Measurements from ENCODE around the gene ZNF90. TPM values are rescaled to one million over a fixed set of nuclear protein-coding genes. Genes with fewer than 3 reads are reported as not detected.
A peak's percentile ranks its signal among the peaks of the same experiment; 100 is the strongest.
"Not testable (repeated sequence)": the region's sequence is repeated elsewhere in the genome, so short reads cannot be mapped to it uniquely, and the experiment has no call there.

ZNF90 gene
- total RNA-seq, 2 donors from 2014 or later, result 113 to 174 TPM

DNA sequence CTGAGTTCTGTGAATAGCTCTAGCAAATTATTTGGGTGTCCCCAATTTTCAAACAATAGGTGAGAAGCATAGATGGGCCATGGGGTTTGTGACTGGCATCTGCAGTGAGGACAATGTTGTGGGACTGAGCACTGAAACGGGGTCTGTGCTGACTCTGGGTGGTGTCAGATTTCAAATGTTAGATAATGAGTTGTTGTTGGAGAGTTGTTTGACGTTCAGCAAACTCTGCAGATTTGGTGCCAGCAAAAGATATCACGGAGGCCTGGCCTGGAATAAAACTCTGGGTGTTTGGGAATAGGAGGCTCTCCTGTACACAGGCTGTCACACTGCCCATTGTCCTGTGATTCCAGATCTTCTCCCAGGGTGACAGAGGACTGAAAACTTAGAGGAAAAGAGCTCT lies 2.9 kb downstream of the ZNF90 start:
- peaks cover 52% of the 10 kb centered on the region for H3K36me3 ChIP-seq (ENCODE audit: control insufficient read depth, insufficient read depth, low read length)
- H3K9me3 ChIP-seq (ENCODE audit: control insufficient read depth, low read length), result peaks cover 35% of the 10 kb centered on the region
- TF ChIP-seq, protein P1, sequence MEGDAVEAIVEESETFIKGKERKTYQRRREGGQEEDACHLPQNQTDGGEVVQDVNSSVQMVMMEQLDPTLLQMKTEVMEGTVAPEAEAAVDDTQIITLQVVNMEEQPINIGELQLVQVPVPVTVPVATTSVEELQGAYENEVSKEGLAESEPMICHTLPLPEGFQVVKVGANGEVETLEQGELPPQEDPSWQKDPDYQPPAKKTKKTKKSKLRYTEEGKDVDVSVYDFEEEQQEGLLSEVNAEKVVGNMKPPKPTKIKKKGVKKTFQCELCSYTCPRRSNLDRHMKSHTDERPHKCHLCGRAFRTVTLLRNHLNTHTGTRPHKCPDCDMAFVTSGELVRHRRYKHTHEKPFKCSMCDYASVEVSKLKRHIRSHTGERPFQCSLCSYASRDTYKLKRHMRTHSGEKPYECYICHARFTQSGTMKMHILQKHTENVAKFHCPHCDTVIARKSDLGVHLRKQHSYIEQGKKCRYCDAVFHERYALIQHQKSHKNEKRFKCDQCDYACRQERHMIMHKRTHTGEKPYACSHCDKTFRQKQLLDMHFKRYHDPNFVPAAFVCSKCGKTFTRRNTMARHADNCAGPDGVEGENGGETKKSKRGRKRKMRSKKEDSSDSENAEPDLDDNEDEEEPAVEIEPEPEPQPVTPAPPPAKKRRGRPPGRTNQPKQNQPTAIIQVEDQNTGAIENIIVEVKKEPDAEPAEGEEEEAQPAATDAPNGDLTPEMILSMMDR (conservative IDR thresholded peaks at IDR 0.05), result no peak
- Mint-ChIP-seq H3K4me3 (peak overlapping the region; percentile 99), H3K4me1 (peaks cover 43% of the 10 kb centered on the region), H3K27ac (peak overlapping the region; percentile 89), H3K36me3 (ENCODE audit: low read depth) (peaks cover 53% of the 10 kb centered on the region), H3K27me3 (ENCODE audit: insufficient read depth) (no peaks in the 10 kb centered on the region), H3K9me3 (peaks cover 17% of the 10 kb centered on the region)
- WGBS, 2 experiments (ENCODE audit: insufficient coverage in 1 of 2, insufficient read length in 1 of 2), result 38 to 48% methylated on average over 3 of the region's 3 CpGs
- no peak overlapping the region for H3K27ac ChIP-seq (ENCODE audit: low read depth, low read length)
- DNase-seq, result no peak
- H3K4me3 ChIP-seq (ENCODE audit: low read length), result peak overlapping the region; percentile 87
- peak overlapping the region; percentile 89 for H3K9ac ChIP-seq (ENCODE audit: extremely low read depth, low read length, poor library complexity, severe bottlenecking)
- no peaks in the 10 kb centered on the region for H3K27me3 ChIP-seq (ENCODE audit: control insufficient read depth, insufficient read depth, low read length, poor library complexity, severe bottlenecking)
- peaks cover 3% of the 10 kb centered on the region for H3K4me1 ChIP-seq (ENCODE audit: control insufficient read depth, insufficient read depth, low read length)

DNA sequence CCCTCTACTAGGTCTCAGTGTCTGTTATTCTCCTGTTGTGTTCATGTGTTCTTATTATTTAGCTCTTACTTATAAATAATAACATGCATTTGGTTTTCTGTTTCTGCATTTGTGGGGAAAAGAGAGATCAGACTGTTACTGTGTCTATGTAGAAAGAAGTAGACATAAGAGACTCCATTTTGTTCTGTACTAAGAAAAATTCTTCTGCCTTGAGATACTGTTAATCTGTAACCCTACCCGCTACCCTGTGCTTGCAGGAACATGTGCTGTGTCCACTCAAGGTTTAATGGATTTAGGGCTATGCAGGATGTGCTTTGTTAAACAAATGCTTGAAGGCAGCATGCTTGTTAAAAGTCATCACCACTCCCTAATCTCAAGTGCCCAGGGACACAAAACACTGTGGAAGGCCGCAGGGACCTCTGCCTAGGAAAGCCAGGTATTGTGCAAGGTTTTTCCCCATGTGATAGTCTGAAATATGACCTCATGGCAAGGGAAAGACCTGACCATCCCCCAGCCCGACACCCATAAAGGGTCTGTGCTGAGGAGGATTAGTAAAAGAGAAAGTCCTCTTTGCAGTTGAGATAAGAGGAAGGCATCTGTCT lies 4.5 kb downstream of the ZNF90 start:
- H3K9me3 Mint-ChIP-seq, result peaks cover 11% of the 10 kb centered on the region
- H3K4me1 ChIP-seq (ENCODE audit: control insufficient read depth, insufficient read depth, low read length); H3K27me3 ChIP-seq (ENCODE audit: control insufficient read depth, insufficient read depth, low read length, poor library complexity, severe bottlenecking); H3K27ac ChIP-seq (ENCODE audit: low read depth, low read length); H3K27me3 Mint-ChIP-seq (ENCODE audit: insufficient read depth): not testable (repeated sequence)
- 35 to 36% methylated on average over 2 to 3 of the region's 3 CpGs for WGBS, 2 experiments (ENCODE audit: insufficient coverage in 1 of 2, insufficient read length in 1 of 2)
- Histone ChIP-seq H3K36me3 (ENCODE audit: control insufficient read depth, insufficient read depth, low read length) (peaks cover 67% of the 10 kb centered on the region), H3K4me3 (ENCODE audit: low read length) (peak overlapping the region; percentile 87), H3K9ac (ENCODE audit: extremely low read depth, low read length, poor library complexity, severe bottlenecking) (peak overlapping the region; percentile 44), H3K9me3 (ENCODE audit: control insufficient read depth, low read length) (peaks cover 45% of the 10 kb centered on the region)
- H3K4me1 Mint-ChIP-seq, result peaks cover 49% of the 10 kb centered on the region
- H3K4me3 Mint-ChIP-seq, result peak overlapping the region; percentile 99
- H3K27ac Mint-ChIP-seq, result peak overlapping the region; percentile 94
- H3K36me3 Mint-ChIP-seq (ENCODE audit: low read depth), result peaks cover 59% of the 10 kb centered on the region
- peak; percentile 79 for DNase-seq

DNA sequence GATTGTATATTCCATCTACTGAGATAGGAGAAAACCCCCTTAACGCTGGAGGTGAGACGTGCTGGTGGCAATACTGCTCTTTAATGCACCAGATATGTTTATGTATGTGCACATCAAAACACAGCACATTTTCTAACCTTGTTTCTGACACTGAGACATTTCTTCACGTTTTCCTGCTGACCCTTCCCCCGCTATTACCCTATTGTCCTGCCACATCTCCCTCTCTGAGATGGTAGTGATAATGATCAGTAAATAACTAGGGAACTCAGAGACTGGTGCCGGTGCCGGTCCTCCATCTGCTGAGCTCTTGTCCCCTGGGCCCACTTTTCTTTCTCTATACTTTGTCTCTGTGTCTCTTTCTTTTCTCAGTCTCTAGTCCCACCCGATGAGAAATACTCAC lies 5.1 kb downstream of the ZNF90 start:
- Histone ChIP-seq H3K36me3 (ENCODE audit: control insufficient read depth, insufficient read depth, low read length) (peaks cover 72% of the 10 kb centered on the region), H3K9me3 (ENCODE audit: control insufficient read depth, low read length) (peaks cover 51% of the 10 kb centered on the region), H3K4me3 (ENCODE audit: low read length) (peak overlapping the region; percentile 87)
- Mint-ChIP-seq H3K27ac (peak overlapping the region; percentile 94), H3K36me3 (ENCODE audit: low read depth) (peaks cover 65% of the 10 kb centered on the region), H3K4me1 (peaks cover 54% of the 10 kb centered on the region), H3K4me3 (peak overlapping the region; percentile 99)
- not testable (repeated sequence) for H3K27me3 ChIP-seq (ENCODE audit: control insufficient read depth, insufficient read depth, low read length, poor library complexity, severe bottlenecking); H3K9me3 Mint-ChIP-seq; H3K27me3 Mint-ChIP-seq (ENCODE audit: insufficient read depth); H3K4me1 ChIP-seq (ENCODE audit: control insufficient read depth, insufficient read depth, low read length); H3K27ac ChIP-seq (ENCODE audit: low read depth, low read length); H3K9ac ChIP-seq (ENCODE audit: extremely low read depth, low read length, poor library complexity, severe bottlenecking)
- WGBS, 2 experiments (ENCODE audit: insufficient coverage in 1 of 2, insufficient read length in 1 of 2), result 20% methylated on average over 6 of the region's 7 CpGs; no CpG with 5 or more reads in 1 of the 2 experiments
- DNase-seq, result peak; percentile 68

DNA sequence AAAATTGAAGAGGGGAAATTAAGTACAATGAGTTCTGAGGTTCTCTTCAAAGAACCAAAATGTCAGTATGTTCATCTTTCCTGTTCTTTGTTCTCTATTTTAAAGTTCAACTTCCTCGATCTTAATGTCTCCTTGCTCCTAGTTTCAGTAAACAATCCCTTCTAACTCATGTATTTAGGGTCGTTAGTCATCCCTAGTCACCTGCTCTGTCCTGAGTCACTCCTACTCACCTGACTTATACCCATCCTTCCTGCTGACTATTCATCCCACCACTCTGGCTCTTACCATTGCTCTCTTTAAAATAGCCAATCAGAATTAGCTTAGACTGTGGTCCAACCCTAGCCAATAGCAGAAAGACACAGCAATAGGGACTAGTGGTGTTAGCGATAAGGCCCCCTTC lies 24.3 kb downstream of the ZNF90 start:
- Histone ChIP-seq H3K36me3 (ENCODE audit: control insufficient read depth, insufficient read depth, low read length) (peaks cover 99% of the 10 kb centered on the region), H3K4me3 (ENCODE audit: low read length) (peak overlapping the region; percentile 48), H3K4me1 (ENCODE audit: control insufficient read depth, insufficient read depth, low read length) (no peaks in the 10 kb centered on the region), H3K27me3 (ENCODE audit: control insufficient read depth, insufficient read depth, low read length, poor library complexity, severe bottlenecking) (no peaks in the 10 kb centered on the region), H3K27ac (ENCODE audit: low read depth, low read length) (no peak overlapping the region), H3K9ac (ENCODE audit: extremely low read depth, low read length, poor library complexity, severe bottlenecking) (no peak overlapping the region), H3K9me3 (ENCODE audit: control insufficient read depth, low read length) (peaks cover 100% of the 10 kb centered on the region)
- TF ChIP-seq, protein P1 (conservative IDR thresholded peaks at IDR 0.05), result no peak
- Mint-ChIP-seq H3K4me1 (peaks cover 42% of the 10 kb centered on the region), H3K36me3 (ENCODE audit: low read depth) (peaks cover 89% of the 10 kb centered on the region), H3K27ac (no peak overlapping the region), H3K27me3 (ENCODE audit: insufficient read depth) (no peaks in the 10 kb centered on the region), H3K4me3 (no peak overlapping the region), H3K9me3 (peaks cover 50% of the 10 kb centered on the region)
- no peak for DNase-seq
- WGBS, 2 experiments (ENCODE audit: insufficient coverage in 1 of 2, insufficient read length in 1 of 2), result 91 to 94% methylated on average over 2 to 3 of the region's 3 CpGs
